C4-2B (cell line): ENCODE results near the gene B4GALNT2.
"Not testable (repeated sequence)": the region's sequence is repeated elsewhere in the genome, so short reads cannot be mapped to it uniquely, and the experiment has no call there.

ENCODE experiments used
- ZFX ChIP-seq: fragments of 450-650 bp; IDR thresholded peaks from 2 replicates; pipeline ENCODE4 v1.6.1; 2017
- TF ChIP-seq, protein P1 (sequence below): fragments of 450-650 bp; conservative IDR thresholded peaks from 2 replicates; pipeline ENCODE4 v1.5.1; 2017; ENCODE audit warnings: mild to moderate bottlenecking

DNA sequence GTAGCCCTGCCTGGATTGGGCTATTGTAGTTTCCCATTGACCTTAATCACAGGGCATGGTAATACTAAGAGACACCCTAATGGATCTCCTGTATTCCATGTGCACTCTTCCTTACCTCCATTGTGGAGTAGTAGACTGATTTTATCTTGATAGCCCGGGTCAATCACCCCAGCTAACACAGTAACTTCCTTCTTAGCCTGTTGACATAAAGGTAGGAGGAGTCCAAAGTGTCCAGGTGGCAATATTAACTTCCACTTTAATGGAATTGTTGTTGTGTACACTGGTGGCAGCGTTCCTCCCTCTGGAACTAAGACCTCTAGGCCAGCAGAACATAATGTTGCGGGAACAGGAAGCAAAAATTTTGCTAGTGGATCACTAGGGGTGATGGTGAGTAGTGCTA, 13.1 kb downstream of the B4GALNT2 start:
- TF ChIP-seq, protein P1, sequence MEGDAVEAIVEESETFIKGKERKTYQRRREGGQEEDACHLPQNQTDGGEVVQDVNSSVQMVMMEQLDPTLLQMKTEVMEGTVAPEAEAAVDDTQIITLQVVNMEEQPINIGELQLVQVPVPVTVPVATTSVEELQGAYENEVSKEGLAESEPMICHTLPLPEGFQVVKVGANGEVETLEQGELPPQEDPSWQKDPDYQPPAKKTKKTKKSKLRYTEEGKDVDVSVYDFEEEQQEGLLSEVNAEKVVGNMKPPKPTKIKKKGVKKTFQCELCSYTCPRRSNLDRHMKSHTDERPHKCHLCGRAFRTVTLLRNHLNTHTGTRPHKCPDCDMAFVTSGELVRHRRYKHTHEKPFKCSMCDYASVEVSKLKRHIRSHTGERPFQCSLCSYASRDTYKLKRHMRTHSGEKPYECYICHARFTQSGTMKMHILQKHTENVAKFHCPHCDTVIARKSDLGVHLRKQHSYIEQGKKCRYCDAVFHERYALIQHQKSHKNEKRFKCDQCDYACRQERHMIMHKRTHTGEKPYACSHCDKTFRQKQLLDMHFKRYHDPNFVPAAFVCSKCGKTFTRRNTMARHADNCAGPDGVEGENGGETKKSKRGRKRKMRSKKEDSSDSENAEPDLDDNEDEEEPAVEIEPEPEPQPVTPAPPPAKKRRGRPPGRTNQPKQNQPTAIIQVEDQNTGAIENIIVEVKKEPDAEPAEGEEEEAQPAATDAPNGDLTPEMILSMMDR = not testable (repeated sequence)
- TF ChIP-seq ZFX = not testable (repeated sequence)
